Activated naive CD8-positive, alpha-beta T cell treated with anti-CD3 and anti-CD28 coated beads for 36 hours (primary cell): Measurements from ENCODE around the gene TEX264. TPM values are rescaled to one million over a fixed set of nuclear protein-coding genes. Genes with fewer than 3 reads are reported as not detected.
"Not testable (repeated sequence)": the region's sequence is repeated elsewhere in the genome, so short reads cannot be mapped to it uniquely, and the experiment has no call there.

Experiments used
- DNase-seq: peaks from one replicate; pipeline ENCODE4 v3.0.0; 2021
- H3K27ac Mint-ChIP-seq: one replicate; pipeline ENCODE4 v1.8.0; 2022; ENCODE audit warnings: mild to moderate bottlenecking, moderate library complexity, mixed read lengths
- H3K27me3 Mint-ChIP-seq: one replicate; pipeline ENCODE4 v1.8.0; 2022; ENCODE audit warnings: mild to moderate bottlenecking, mixed read lengths
- H3K36me3 Mint-ChIP-seq: one replicate; pipeline ENCODE4 v1.8.0; 2021; ENCODE audit warnings: mild to moderate bottlenecking, mixed read lengths
- H3K4me1 Mint-ChIP-seq: one replicate; pipeline ENCODE4 v1.8.0; 2021; ENCODE audit warnings: mixed read lengths
- H3K4me3 Mint-ChIP-seq: one replicate; pipeline ENCODE4 v1.8.0; 2022; ENCODE audit warnings: mild to moderate bottlenecking, moderate library complexity, mixed read lengths
- H3K9me3 Mint-ChIP-seq: one replicate; pipeline ENCODE4 v1.8.0; 2022; ENCODE audit warnings: mixed read lengths
- total RNA-seq, 2 experiments: library from RNA; stranded (reverse); gene quantifications; one replicate each; pipeline ENCODE4 v1.2.3, GENCODE V29; 2021

TEX264 gene
- total RNA-seq, 2 experiments from 2014 or later: 37.1 to 39.5 TPM

GRCh38 chr3:51729042-51729633, 58.1 kb downstream of the TEX264 start:
- no peaks in the 10 kb centered on the region for H3K27me3 Mint-ChIP-seq
- peak overlapping the region; percentile 77 for H3K4me3 Mint-ChIP-seq
- DNase-seq: no peak
- peaks cover 27% of the 10 kb centered on the region for H3K36me3 Mint-ChIP-seq
- peak overlapping the region; percentile 89 for H3K27ac Mint-ChIP-seq
- H3K4me1 Mint-ChIP-seq: peaks cover 58% of the 10 kb centered on the region
- peaks cover 5% of the 10 kb centered on the region for H3K9me3 Mint-ChIP-seq

- Mint-ChIP-seq H3K4me3 (peak overlapping the region; percentile 43), H3K9me3 (peaks cover 7% of the 10 kb centered on the region), H3K4me1 (peaks cover 66% of the 10 kb centered on the region), H3K27ac (peak overlapping the region; percentile 88), H3K27me3 (peaks cover 9% of the 10 kb centered on the region), H3K36me3 (peaks cover 32% of the 10 kb centered on the region)
- DNase-seq: no peak
Observed at GRCh38 chr3:51733859-51734571, 63.0 kb downstream of the TEX264 start.

- Mint-ChIP-seq H3K36me3 (peaks cover 32% of the 10 kb centered on the region), H3K27ac (peak overlapping the region; percentile 88), H3K4me3 (peak overlapping the region; percentile 43), H3K4me1 (peaks cover 66% of the 10 kb centered on the region), H3K9me3 (peaks cover 7% of the 10 kb centered on the region), H3K27me3 (peaks cover 9% of the 10 kb centered on the region)
- peak; percentile 71 for DNase-seq
Observed at GRCh38 chr3:51734572-51734907, 63.5 kb downstream of the TEX264 start.

GRCh38 chr3:51735039-51735438, 64.0 kb downstream of the TEX264 start:
- H3K9me3 Mint-ChIP-seq: peaks cover 7% of the 10 kb centered on the region
- peaks cover 9% of the 10 kb centered on the region for H3K27me3 Mint-ChIP-seq
- no peak for DNase-seq
- peaks cover 32% of the 10 kb centered on the region for H3K36me3 Mint-ChIP-seq
- H3K27ac Mint-ChIP-seq: peak overlapping the region; percentile 88
- peak overlapping the region; percentile 43 for H3K4me3 Mint-ChIP-seq
- H3K4me1 Mint-ChIP-seq: peaks cover 63% of the 10 kb centered on the region

GRCh38 chr3:51735950-51736349, 64.9 kb downstream of the TEX264 start:
- H3K9me3 Mint-ChIP-seq: peaks cover 7% of the 10 kb centered on the region
- H3K4me3 Mint-ChIP-seq: peak overlapping the region; percentile 9
- no peak for DNase-seq
- peaks cover 56% of the 10 kb centered on the region for H3K4me1 Mint-ChIP-seq
- peak overlapping the region; percentile 82 for H3K27ac Mint-ChIP-seq
- peaks cover 36% of the 10 kb centered on the region for H3K36me3 Mint-ChIP-seq
- H3K27me3 Mint-ChIP-seq: peaks cover 9% of the 10 kb centered on the region

GRCh38 chr3:51739110-51739509, 68.1 kb downstream of the TEX264 start:
- Mint-ChIP-seq H3K4me3 (no peak overlapping the region), H3K27me3 (peaks cover 9% of the 10 kb centered on the region), H3K36me3 (peaks cover 35% of the 10 kb centered on the region), H3K4me1 (peaks cover 48% of the 10 kb centered on the region), H3K9me3 (peaks cover 2% of the 10 kb centered on the region), H3K27ac (no peak overlapping the region)
- no peak for DNase-seq

GRCh38 chr3:51742320-51742719, 71.3 kb downstream of the TEX264 start:
- peaks cover 13% of the 10 kb centered on the region for H3K27me3 Mint-ChIP-seq
- H3K27ac Mint-ChIP-seq, H3K9me3 Mint-ChIP-seq, DNase-seq: not testable (repeated sequence)
- H3K36me3 Mint-ChIP-seq: peaks cover 44% of the 10 kb centered on the region
- H3K4me1 Mint-ChIP-seq: peaks cover 33% of the 10 kb centered on the region
- H3K4me3 Mint-ChIP-seq: peak overlapping the region; percentile 69

- Mint-ChIP-seq H3K4me3 (peak overlapping the region; percentile 69), H3K27ac (peak overlapping the region; percentile 18), H3K36me3 (peaks cover 41% of the 10 kb centered on the region)
Observed at GRCh38 chr3:51742978-51743377, 71.9 kb downstream of the TEX264 start.

GRCh38 chr3:51747840-51748239, 76.8 kb downstream of the TEX264 start:
- Mint-ChIP-seq H3K27me3 (peaks cover 6% of the 10 kb centered on the region), H3K36me3 (peaks cover 54% of the 10 kb centered on the region), H3K4me1 (peaks cover 48% of the 10 kb centered on the region), H3K4me3 (peak overlapping the region; percentile 37), H3K9me3 (peaks cover 5% of the 10 kb centered on the region), H3K27ac (peak overlapping the region; percentile 92)
- DNase-seq: peak; percentile 22

More at GRCh38 chr3:51742978-51743377, 71.9 kb downstream of the TEX264 start:
- not testable (repeated sequence) for DNase-seq, H3K9me3 Mint-ChIP-seq, H3K27me3 Mint-ChIP-seq
- peaks cover 33% of the 10 kb centered on the region for H3K4me1 Mint-ChIP-seq

- no peak for DNase-seq
- peak overlapping the region; percentile 92 for H3K27ac Mint-ChIP-seq
- peak overlapping the region; percentile 37 for H3K4me3 Mint-ChIP-seq
- H3K36me3 Mint-ChIP-seq: peaks cover 55% of the 10 kb centered on the region
- H3K27me3 Mint-ChIP-seq: peaks cover 6% of the 10 kb centered on the region
- H3K4me1 Mint-ChIP-seq: peaks cover 46% of the 10 kb centered on the region
- peaks cover 5% of the 10 kb centered on the region for H3K9me3 Mint-ChIP-seq
Observed at GRCh38 chr3:51748327-51748726, 77.3 kb downstream of the TEX264 start.

- Mint-ChIP-seq H3K27me3 (peaks cover 2% of the 10 kb centered on the region), H3K27ac (no peak overlapping the region), H3K4me3 (no peak overlapping the region), H3K4me1 (peaks cover 42% of the 10 kb centered on the region), H3K9me3 (peaks cover 14% of the 10 kb centered on the region), H3K36me3 (peaks cover 45% of the 10 kb centered on the region)
- DNase-seq: no peak
Observed at GRCh38 chr3:51750878-51751277, 79.8 kb downstream of the TEX264 start.

- H3K36me3 Mint-ChIP-seq: peaks cover 45% of the 10 kb centered on the region
- H3K4me3 Mint-ChIP-seq: no peak overlapping the region
- H3K27me3 Mint-ChIP-seq: peaks cover 2% of the 10 kb centered on the region
- peak overlapping the region; percentile 31 for H3K27ac Mint-ChIP-seq
- DNase-seq: peak; percentile 6
- peaks cover 16% of the 10 kb centered on the region for H3K9me3 Mint-ChIP-seq
- peaks cover 39% of the 10 kb centered on the region for H3K4me1 Mint-ChIP-seq
Observed at GRCh38 chr3:51751287-51751686, 80.2 kb downstream of the TEX264 start.

Other genes starting within 250 kb of the TEX264 start
- 10 to 100 TPM; 40.7 to 42.4 TPM for gene DCAF1, start 171.2 kb upstream of the TEX264 start, total RNA-seq
- gene RAD54L2, start 132.5 kb upstream of the TEX264 start, total RNA-seq: 10 to 100 TPM; 26.4 to 28.0 TPM
- gene GRM2, start 35.8 kb downstream of the TEX264 start, total RNA-seq: under 1 TPM; 0.37 to 0.46 TPM
- not detected for gene IQCF6, start 108.0 kb downstream of the TEX264 start, total RNA-seq
- gene IQCF2, start 190.4 kb downstream of the TEX264 start, total RNA-seq: not detected
- not detected for gene IQCF5, start 204.3 kb downstream of the TEX264 start, total RNA-seq
- gene IQCF1, start 232.1 kb downstream of the TEX264 start, total RNA-seq: not detected